GM12878 (cell line): ENCODE measurements around the gene SRCAP. TPM values are rescaled to one million over a fixed set of nuclear protein-coding genes. Genes with fewer than 3 reads are reported as not detected.

Experiments used
- ATF3 ChIP-seq: IDR thresholded peaks from 2 replicates; pipeline ENCODE4 v1.6.1; 2011; ENCODE audit warnings: low read depth, mild to moderate bottlenecking, low read length, moderate library complexity, borderline replicate concordance; ENCODE audit errors: extremely low read depth
- CBFB ChIP-seq: IDR thresholded peaks from 2 replicates; pipeline ENCODE4 v1.6.1; 2016; ENCODE audit warnings: antibody characterized with exemption, low read depth
- CHD4 ChIP-seq: fragments of 200-600 bp; sonication (generic); IDR thresholded peaks from 2 replicates; pipeline ENCODE4 v1.6.1; 2016; ENCODE audit warnings: mild to moderate bottlenecking
- E2F4 ChIP-seq: IDR thresholded peaks from 2 replicates; pipeline ENCODE4 v1.6.1; 2012; ENCODE audit warnings: low read depth, low read length, improper control_type of control experiment
- EZH2 ChIP-seq: IDR thresholded peaks from 2 replicates; pipeline ENCODE4 v1.6.1; 2012; ENCODE audit warnings: low read depth, mild to moderate bottlenecking, control low read depth, inconsistent platforms, low read length, borderline replicate concordance; ENCODE audit not compliant: control insufficient read depth
- FOS ChIP-seq: IDR thresholded peaks from 3 replicates; pipeline ENCODE4 v1.6.1; 2011; ENCODE audit warnings: borderline replicate concordance; ENCODE audit not compliant: insufficient read length; ENCODE audit errors: extremely low read depth
- KLF5 ChIP-seq: fragments of 450-650 bp; IDR thresholded peaks from 2 replicates; pipeline ENCODE4 v1.6.1; 2014; ENCODE audit warnings: mild to moderate bottlenecking; ENCODE audit not compliant: partially characterized antibody
- MEF2B ChIP-seq: fragments of 450-650 bp; IDR thresholded peaks from 2 replicates; pipeline ENCODE4 v1.6.1; 2018; ENCODE audit warnings: mild to moderate bottlenecking, moderate library complexity; ENCODE audit not compliant: partially characterized antibody, poor library complexity, severe bottlenecking
- MYB ChIP-seq: fragments of 150-350 bp; IDR thresholded peaks from 2 replicates; pipeline ENCODE4 v1.6.1; 2014; ENCODE audit warnings: mild to moderate bottlenecking, low read depth, low read length, borderline replicate concordance
- NRF1 ChIP-seq: conservative IDR thresholded peaks from 2 replicates; pipeline ENCODE4 v1.6.1; 2011; ENCODE audit warnings: mild to moderate bottlenecking, low read depth, low read length, improper control_type of control experiment
- PAX8 ChIP-seq: fragments of 450-650 bp; IDR thresholded peaks from 2 replicates; pipeline ENCODE4 v1.6.1; 2017; ENCODE audit warnings: mild to moderate bottlenecking, moderate library complexity
- POLR2AphosphoS2 ChIP-seq: IDR thresholded peaks from 2 replicates; pipeline ENCODE4 v1.6.1; 2011; ENCODE audit warnings: low read depth, mild to moderate bottlenecking, low read length, improper control_type of control experiment, moderate library complexity
- STAT1 ChIP-seq: fragments of 450-650 bp; conservative IDR thresholded peaks from 2 replicates; pipeline ENCODE4 v1.6.1; 2014; ENCODE audit warnings: antibody characterized with exemption, mild to moderate bottlenecking
- TCF3 ChIP-seq: IDR thresholded peaks from 2 replicates; pipeline ENCODE4 v1.6.1; 2012; ENCODE audit warnings: low read depth, mild to moderate bottlenecking, low read length, borderline replicate concordance; ENCODE audit not compliant: insufficient read depth
- ZNF207 ChIP-seq: fragments of 450-650 bp; IDR thresholded peaks from 2 replicates; pipeline ENCODE4 v1.6.1; 2014; ENCODE audit warnings: antibody characterized with exemption, mild to moderate bottlenecking, borderline replicate concordance
- ZNF24 ChIP-seq: fragments of 450-650 bp; IDR thresholded peaks from 2 replicates; pipeline ENCODE4 v1.6.1; 2017; ENCODE audit warnings: antibody characterized with exemption, mild to moderate bottlenecking
- ZNF274 ChIP-seq: IDR thresholded peaks from one replicate; pipeline ENCODE4 v1.8.0; 2011; ENCODE audit not compliant: insufficient read length, insufficient read depth
- polyA plus RNA-seq, 11 experiments: library from polyadenylated mRNA; depleted of rRNA in 4 of 11; unstranded in 6 of 11; stranded (reverse) in 5 of 11; fragments of >200 nt; fragmentation: Nextera tagmentation in 4 of 11; fragmentation: Illumina TruSeq in 1 of 11; extraction: Ambion mirVana in 4 of 11; extraction: Trizol in 1 of 11; gene quantifications; 1 replicate in 1 of 11; 2 replicates in 10 of 11; pipeline versions ENCODE4 v1.2.1 to v1.2.3, GENCODE V29; 2011 to 2016; ENCODE audit warnings: inconsistent platforms in 2 of 11, missing spikeins in 2 of 11, low read depth in 1 of 11
- total RNA-seq, 4 experiments: library from RNA; depleted of rRNA in 3 of 4; stranded (reverse); fragments of >200 nt in 3 of 4; fragmentation: Illumina TruSeq in 1 of 4; extraction: Trizol in 1 of 4; gene quantifications; 2 replicates each; pipeline versions ENCODE4 v1.2.1 to v1.2.3, GENCODE V29; 2013 to 2021
- TF ChIP-seq, protein P1 (sequence below): IDR thresholded peaks from 2 replicates; pipeline ENCODE4 v1.6.1; 2011; ENCODE audit warnings: low read depth, low read length, improper control_type of control experiment, borderline replicate concordance
- TF ChIP-seq, protein P2 (sequence below): fragments of 150-350 bp; IDR thresholded peaks from 2 replicates; pipeline ENCODE4 v1.6.1; 2016; ENCODE audit warnings: low read depth, low read length
- TF ChIP-seq, protein P3 (sequence below): fragments of 450-650 bp; IDR thresholded peaks from 2 replicates; pipeline ENCODE4 v1.6.1; 2016; ENCODE audit warnings: mild to moderate bottlenecking

SRCAP gene
- total and polyA plus RNA-seq, 10 of the 15 experiments (the other 5 are each of a cell fraction or from before 2014, with no cell fraction given): 0.24 to 58.4 (median 11.6) TPM

DNA sequence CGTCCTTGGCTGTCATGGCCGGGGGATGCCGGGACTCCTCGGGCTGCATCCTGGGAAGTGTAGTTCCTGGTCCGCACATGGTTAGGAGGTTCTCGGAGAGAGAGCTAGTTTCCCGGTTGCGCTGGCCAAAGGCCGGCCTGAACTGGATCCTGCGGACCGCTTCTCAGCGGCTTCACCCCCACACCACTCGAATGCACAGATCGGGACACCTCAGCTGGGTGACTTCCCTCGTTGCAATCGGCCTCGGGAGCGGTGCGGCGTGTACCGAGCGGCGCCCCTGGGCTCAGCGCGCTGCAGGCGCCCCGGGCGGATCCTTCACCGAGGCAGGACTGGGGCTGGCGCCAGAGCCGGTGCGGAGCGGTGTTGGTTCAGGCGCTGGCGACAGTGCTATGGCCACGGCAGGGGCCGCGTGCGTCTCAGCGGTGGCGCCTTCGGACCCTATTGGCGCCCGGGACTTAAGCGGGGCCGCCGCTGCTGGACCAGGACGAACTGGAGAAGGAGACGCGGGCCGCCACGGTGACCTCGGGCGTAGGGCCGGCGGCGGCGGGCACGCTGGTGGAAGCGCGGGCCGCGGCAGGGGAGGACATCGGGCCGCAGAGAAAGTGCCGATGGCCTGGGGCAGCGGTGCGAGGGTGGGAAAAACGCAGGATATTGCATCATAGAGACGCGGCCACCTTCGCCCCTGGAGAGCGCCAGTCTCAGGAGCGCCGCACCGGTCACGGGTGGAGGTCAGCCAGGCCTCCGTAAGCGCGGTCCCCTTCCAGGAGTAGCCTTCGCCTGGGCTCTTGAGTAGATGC lies 76.6 kb downstream of the SRCAP start (continued):
- TF ChIP-seq, protein P1, sequence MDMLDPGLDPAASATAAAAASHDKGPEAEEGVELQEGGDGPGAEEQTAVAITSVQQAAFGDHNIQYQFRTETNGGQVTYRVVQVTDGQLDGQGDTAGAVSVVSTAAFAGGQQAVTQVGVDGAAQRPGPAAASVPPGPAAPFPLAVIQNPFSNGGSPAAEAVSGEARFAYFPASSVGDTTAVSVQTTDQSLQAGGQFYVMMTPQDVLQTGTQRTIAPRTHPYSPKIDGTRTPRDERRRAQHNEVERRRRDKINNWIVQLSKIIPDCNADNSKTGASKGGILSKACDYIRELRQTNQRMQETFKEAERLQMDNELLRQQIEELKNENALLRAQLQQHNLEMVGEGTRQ: no peak
- TF ChIP-seq CHD4: no peak
- no peak for TF ChIP-seq MYB
- TF ChIP-seq PAX8: no peak
- TF ChIP-seq E2F4: no peak
- no peak for TF ChIP-seq MEF2B
- no peak for TF ChIP-seq EZH2
- TF ChIP-seq POLR2AphosphoS2: peak; percentile 65; the same call in 1 of the 2 replicates
- no peak for TF ChIP-seq ZNF274
- TF ChIP-seq NRF1: no peak
- no peak for TF ChIP-seq ATF3
- TF ChIP-seq TCF3: no peak
- TF ChIP-seq ZNF24: no peak
- TF ChIP-seq STAT1: no peak
- no peak for TF ChIP-seq KLF5
- TF ChIP-seq, protein P2, sequence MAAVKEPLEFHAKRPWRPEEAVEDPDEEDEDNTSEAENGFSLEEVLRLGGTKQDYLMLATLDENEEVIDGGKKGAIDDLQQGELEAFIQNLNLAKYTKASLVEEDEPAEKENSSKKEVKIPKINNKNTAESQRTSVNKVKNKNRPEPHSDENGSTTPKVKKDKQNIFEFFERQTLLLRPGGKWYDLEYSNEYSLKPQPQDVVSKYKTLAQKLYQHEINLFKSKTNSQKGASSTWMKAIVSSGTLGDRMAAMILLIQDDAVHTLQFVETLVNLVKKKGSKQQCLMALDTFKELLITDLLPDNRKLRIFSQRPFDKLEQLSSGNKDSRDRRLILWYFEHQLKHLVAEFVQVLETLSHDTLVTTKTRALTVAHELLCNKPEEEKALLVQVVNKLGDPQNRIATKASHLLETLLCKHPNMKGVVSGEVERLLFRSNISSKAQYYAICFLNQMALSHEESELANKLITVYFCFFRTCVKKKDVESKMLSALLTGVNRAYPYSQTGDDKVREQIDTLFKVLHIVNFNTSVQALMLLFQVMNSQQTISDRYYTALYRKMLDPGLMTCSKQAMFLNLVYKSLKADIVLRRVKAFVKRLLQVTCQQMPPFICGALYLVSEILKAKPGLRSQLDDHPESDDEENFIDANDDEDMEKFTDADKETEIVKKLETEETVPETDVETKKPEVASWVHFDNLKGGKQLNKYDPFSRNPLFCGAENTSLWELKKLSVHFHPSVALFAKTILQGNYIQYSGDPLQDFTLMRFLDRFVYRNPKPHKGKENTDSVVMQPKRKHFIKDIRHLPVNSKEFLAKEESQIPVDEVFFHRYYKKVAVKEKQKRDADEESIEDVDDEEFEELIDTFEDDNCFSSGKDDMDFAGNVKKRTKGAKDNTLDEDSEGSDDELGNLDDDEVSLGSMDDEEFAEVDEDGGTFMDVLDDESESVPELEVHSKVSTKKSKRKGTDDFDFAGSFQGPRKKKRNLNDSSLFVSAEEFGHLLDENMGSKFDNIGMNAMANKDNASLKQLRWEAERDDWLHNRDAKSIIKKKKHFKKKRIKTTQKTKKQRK: no peak
- TF ChIP-seq CBFB: no peak
- TF ChIP-seq FOS: no peak
- TF ChIP-seq ZNF207: no peak
- TF ChIP-seq, protein P3, sequence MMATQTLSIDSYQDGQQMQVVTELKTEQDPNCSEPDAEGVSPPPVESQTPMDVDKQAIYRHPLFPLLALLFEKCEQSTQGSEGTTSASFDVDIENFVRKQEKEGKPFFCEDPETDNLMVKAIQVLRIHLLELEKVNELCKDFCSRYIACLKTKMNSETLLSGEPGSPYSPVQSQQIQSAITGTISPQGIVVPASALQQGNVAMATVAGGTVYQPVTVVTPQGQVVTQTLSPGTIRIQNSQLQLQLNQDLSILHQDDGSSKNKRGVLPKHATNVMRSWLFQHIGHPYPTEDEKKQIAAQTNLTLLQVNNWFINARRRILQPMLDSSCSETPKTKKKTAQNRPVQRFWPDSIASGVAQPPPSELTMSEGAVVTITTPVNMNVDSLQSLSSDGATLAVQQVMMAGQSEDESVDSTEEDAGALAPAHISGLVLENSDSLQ: no peak
